ENCODE data around the gene HSPB1. TPM values are rescaled to one million over a fixed set of nuclear protein-coding genes. Genes with fewer than 3 reads are reported as not detected.

The HSPB1 gene
- total and polyA plus RNA-seq, 2 of the 13 experiments (the other 11 are each of a cell fraction or from before 2014, with no cell fraction given), result 21.0 to 38.6 TPM

GRCh38 chr7:76326646-76327233, 24.3 kb downstream of the HSPB1 start:
- no peak overlapping the region for H3K27ac ChIP-seq (ENCODE audit: extremely low read length, insufficient read depth, low read length)
- no peak overlapping the region for H3K4me2 ChIP-seq (ENCODE audit: low read depth, low read length)
- in situ Hi-C loops (cut with HindIII; ENCODE audit: extremely low pct_ligation_motif_present, low pct_unique_long_range_greater_than_20kb), result no loop called here
- POLR2A ChIA-PET, result no interaction called here
- H3K9ac ChIP-seq (ENCODE audit: insufficient read depth, low read depth, low read length), result no peak overlapping the region
- WGBS (ENCODE audit: low lambda C conversion rate), result 93% methylated on average over 5 of the region's 5 CpGs
- no peaks in the 10 kb centered on the region for H3K27me3 ChIP-seq (ENCODE audit: control insufficient read depth in 1 of 2, insufficient read depth in 2 of 2, low read length in 2 of 2)
- H3K9me3 ChIP-seq (ENCODE audit: low read length), result no peaks in the 10 kb centered on the region
- ATAC-seq (no peak), FAIRE-seq (no peak), DNase-seq (ENCODE audit: low spot score) (no peak)
- no peak overlapping the region for H2AFZ ChIP-seq (ENCODE audit: low read length)
- H3K4me3 ChIP-seq (replicated peaks in 1 of 3; ENCODE audit: insufficient read depth in 1 of 3, low read depth in 2 of 3, low read length in 3 of 3), result no peak overlapping the region
- CTCF ChIA-PET (ENCODE audit: low intra/inter-chr PET ratio, low total read pairs), result no interaction called here
- TF ChIP-seq ZNF264 (CRISPR knock-in tag; IDR thresholded peaks at IDR 0.05), result no peak
- no peak for TF ChIP-seq ZNF710 (CRISPR knock-in tag; IDR thresholded peaks at IDR 0.05; ENCODE audit: borderline replicate concordance)
- peak; percentile 33 for TF ChIP-seq RBM22 (optimal IDR thresholded peaks at IDR 0.05; ENCODE audit: low read length)
- TF ChIP-seq DPF2 (CRISPR knock-in tag; IDR thresholded peaks at IDR 0.05; ENCODE audit: borderline replicate concordance, low read depth), result no peak
- TF ChIP-seq NFIB (CRISPR knock-in tag; IDR thresholded peaks at IDR 0.05; ENCODE audit: borderline replicate concordance), result no peak
- 0 out of 2 replicates have a peak, but pooled peaks have one; percentile 4 for TF ChIP-seq ATF7-NPFF (CRISPR knock-in tag; IDR thresholded peaks at IDR 0.05; ENCODE audit: low read depth)
- no peaks in the 10 kb centered on the region; the same call in 1 of the 2 replicates for H3K4me1 ChIP-seq (ENCODE audit: insufficient read depth, low read length)
- H3K79me2 ChIP-seq (ENCODE audit: insufficient read depth, low read length), result peaks cover 29% of the 10 kb centered on the region
- BruUV-seq (replicated peaks), result no TSS peak
- peaks cover 21% of the 10 kb centered on the region for H4K20me1 ChIP-seq (ENCODE audit: insufficient read depth, low read length)
- intact Hi-C loops (cut with micrococcal nuclease; ENCODE audit: unreplicated experiment), result no loop called here
- peaks cover 21 to 47% of the 10 kb centered on the region in 2 experiments for H3K36me3 ChIP-seq (replicated peaks in 1 of 2; ENCODE audit: control insufficient read depth in 1 of 2, insufficient read depth in 2 of 2, low read length in 2 of 2)

GRCh38 chr7:76327610-76328009, 25.1 kb downstream of the HSPB1 start:
- Histone ChIP-seq H3K4me1 (ENCODE audit: insufficient read depth, low read length) (peaks cover 6% of the 10 kb centered on the region), H3K36me3 (replicated peaks in 1 of 2; ENCODE audit: control insufficient read depth in 1 of 2, insufficient read depth in 2 of 2, low read length in 2 of 2) (peaks cover 21 to 52% of the 10 kb centered on the region in 2 experiments), H4K20me1 (ENCODE audit: insufficient read depth, low read length) (peaks cover 29% of the 10 kb centered on the region), H3K27me3 (ENCODE audit: control insufficient read depth in 1 of 2, insufficient read depth in 2 of 2, low read length in 2 of 2) (no peaks in the 10 kb centered on the region), H3K9me3 (ENCODE audit: low read length) (no peaks in the 10 kb centered on the region), H3K27ac (ENCODE audit: extremely low read length, insufficient read depth, low read length) (no peak overlapping the region), H3K4me3 (replicated peaks in 1 of 3; ENCODE audit: insufficient read depth in 1 of 3, low read depth in 2 of 3, low read length in 3 of 3) (no peak overlapping the region), H3K9ac (ENCODE audit: insufficient read depth, low read depth, low read length) (no peak overlapping the region), H2AFZ (ENCODE audit: low read length) (no peak overlapping the region), H3K79me2 (ENCODE audit: insufficient read depth, low read length) (peaks cover 38% of the 10 kb centered on the region), H3K4me2 (ENCODE audit: low read depth, low read length) (no peak overlapping the region)
- ChIA-PET POLR2A (no interaction called here), CTCF (ENCODE audit: low intra/inter-chr PET ratio, low total read pairs) (no interaction called here)
- in situ Hi-C loops (cut with HindIII; ENCODE audit: extremely low pct_ligation_motif_present, low pct_unique_long_range_greater_than_20kb) (no loop called here), intact Hi-C loops (cut with micrococcal nuclease; ENCODE audit: unreplicated experiment) (no loop called here)
- 86% methylated on average over 7 of the region's 7 CpGs for WGBS (ENCODE audit: low lambda C conversion rate)
- no peak for TF ChIP-seq POLR2AphosphoS2 (IDR thresholded peaks at IDR 0.05; ENCODE audit: low read depth, low read length)
- FAIRE-seq (no peak), ATAC-seq (no peak), DNase-seq (ENCODE audit: low spot score) (no peak)
- BruUV-seq (replicated peaks), result no TSS peak

All from HepG2 (cell line).